SK-N-MC (cell line): ENCODE data around the gene SOS2.

Source experiments
- EZH2 ChIP-seq: fragments of 200-600 bp; sonication (generic); IDR thresholded peaks from one replicate; pipeline ENCODE4 v1.6.1; 2017; ENCODE audit warnings: antibody characterized with exemption
- FOXP2 ChIP-seq: optimal IDR thresholded peaks from 2 replicates; pipeline ENCODE3; 2011; ENCODE audit warnings: mild to moderate bottlenecking, moderate library complexity; ENCODE audit not compliant: insufficient read depth; ENCODE audit errors: extremely low read length, control extremely low read depth
- POLR2AphosphoS5 ChIP-seq: IDR thresholded peaks from 2 replicates; pipeline ENCODE4 v1.6.1; 2012; ENCODE audit warnings: mild to moderate bottlenecking, low read depth, low read length, borderline replicate concordance

- TF ChIP-seq POLR2AphosphoS5 (no peak), EZH2 (no peak), FOXP2 (no peak)
Observed at GRCh38 chr14:50110323-50111037, 120.9 kb downstream of the SOS2 start.
